Left lobe of liver (tissue), 2 donors: ENCODE measurements around the gene CLVS2. TPM values are rescaled to one million over a fixed set of nuclear protein-coding genes. Genes with fewer than 3 reads are reported as not detected.

Experiments used
- ATAC-seq: fragments of 200-7000 bp; cut with Tn5 transposase; one replicate; pipeline ENCODE4 v1.9.1; 2020; ENCODE audit warnings: mild to moderate bottlenecking, moderate library complexity
- DNase-seq: peaks from one replicate; pipeline ENCODE4 v3.0.0-alpha.2; 2020; ENCODE audit warnings: low spot score
- total RNA-seq: library from RNA; stranded (reverse); gene quantifications from one replicate; pipeline ENCODE4 v1.2.1, GENCODE V29; 2021
- donor health status: DM: no; HTN: no; CAD: no; lungs with moderate emphysema.
- donor health status: DM: no; HTN: yes; CAD: no.

CLVS2 gene
- total RNA-seq, 1 donor from 2014 or later, result not detected

DNA sequence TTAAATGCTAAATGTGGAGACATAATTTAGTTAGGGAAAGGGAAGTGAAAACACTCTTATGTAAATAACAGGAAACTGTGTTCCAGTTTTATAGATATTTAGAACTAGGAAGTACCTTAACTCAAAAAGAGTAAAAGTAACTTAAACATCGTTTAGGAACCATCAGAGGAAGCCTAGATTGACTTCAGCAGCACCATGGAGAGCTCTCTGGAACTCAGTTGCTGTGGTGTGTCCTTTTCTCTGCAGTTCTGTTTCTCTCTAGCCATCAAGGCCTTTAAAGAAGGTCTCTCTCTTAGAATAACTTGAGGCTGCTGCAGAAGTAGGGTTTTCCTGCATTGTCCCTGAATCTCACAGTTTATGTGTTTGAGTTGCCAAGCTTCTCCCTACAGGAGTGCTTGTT is 26.9 kb downstream of the CLVS2 start:
- ATAC-seq, result no peak
- DNase-seq, result no peak

DNA sequence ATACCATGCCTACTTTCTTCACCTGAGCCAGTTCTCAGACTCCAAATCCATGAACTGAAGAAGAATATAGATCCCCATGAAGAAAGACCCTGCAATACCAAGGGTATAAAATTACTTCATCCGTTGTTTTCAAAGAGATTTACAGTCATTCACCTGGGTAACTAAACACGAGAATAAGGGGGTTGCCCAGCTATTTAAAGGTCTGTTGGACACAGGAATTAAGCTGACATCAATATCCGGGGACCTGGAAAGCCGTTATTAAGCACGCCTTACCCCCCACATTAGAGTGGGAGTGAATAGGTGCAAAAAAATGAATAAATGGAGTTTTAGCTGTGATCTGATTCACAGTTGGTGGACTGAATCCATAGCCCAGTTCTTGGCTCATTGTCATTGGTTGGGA is 28.9 kb downstream of the CLVS2 start:
- DNase-seq (no peak), ATAC-seq (no peak)

DNA sequence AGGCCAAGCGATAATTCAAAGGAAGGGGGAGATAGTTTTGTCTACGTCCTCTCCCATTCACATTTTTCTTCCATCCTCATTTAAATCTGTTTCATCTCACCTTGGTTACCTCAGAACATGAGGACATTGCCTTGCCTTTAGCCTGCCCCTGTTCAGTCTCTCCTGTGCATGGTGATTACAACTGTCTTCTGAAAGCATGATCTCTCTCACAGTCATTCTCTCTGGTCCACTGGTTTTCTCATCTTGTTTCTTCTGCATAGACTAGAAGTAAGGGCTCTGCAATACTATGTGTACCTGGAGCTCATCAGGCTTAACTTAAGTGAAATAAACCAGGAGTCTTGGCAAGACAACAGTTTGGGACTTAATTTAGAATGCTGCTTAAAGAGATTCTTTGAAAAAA is 31.4 kb downstream of the CLVS2 start:
- ATAC-seq (no peak), DNase-seq (no peak)

DNA sequence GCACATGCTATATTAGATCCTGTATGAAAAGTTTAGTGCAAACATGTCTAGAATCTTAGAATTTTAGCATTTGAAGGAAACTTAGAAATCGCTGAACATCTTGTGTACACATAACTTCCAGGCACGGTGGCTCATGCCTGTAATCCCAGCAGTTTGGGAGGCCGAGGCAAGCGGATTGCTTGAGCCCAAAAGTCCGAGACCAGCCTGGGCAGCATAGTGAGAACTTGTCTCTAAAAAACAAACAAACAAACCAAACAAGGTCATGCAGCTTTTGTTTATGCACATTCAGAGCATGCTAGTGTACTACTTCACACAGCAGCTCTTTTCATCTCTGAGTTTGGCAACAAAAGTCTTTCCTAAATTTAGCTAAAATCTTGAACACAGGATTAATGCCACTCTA is 32.2 kb downstream of the CLVS2 start:
- ATAC-seq, result no peak
- no peak for DNase-seq

DNA sequence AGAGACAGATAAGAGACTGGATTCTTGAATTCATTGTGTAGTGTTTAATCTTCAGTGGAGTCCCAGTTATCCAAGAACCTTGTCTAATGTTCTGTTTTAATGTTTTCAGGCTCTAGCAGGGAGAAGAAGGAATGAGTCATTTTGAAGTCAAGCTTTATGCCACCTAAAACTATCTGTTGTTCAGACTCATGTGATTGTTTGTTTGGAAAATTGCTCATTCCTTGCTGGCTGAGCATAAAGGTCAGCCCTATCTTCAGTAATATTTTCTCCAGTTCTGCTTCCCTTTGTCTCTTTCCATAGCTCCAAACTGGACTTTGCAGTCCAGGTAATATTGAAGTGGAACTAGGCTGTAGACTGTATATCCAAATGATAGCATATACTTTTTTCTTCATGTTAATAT is 34.2 kb downstream of the CLVS2 start:
- DNase-seq, result no peak
- ATAC-seq, result no peak

DNA sequence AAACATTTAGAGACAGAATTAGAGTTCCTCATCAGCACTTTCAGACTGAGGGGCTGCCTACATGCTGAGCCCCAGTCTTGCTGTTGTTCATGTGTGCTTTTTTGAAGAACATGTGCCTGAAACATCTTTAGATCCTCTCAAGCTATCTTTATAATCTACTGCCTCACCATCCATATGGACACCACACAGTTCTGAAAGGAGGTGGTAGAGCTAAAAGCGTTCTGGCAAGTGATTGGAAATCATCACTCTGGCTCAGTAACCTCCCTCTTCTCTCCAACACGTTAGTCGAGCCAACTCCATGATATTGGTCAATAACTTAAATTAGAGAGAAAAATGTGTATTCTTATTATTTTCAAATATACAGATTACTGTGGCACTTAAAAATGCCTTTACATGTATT is 40.6 kb downstream of the CLVS2 start:
- no peak for DNase-seq
- no peak for ATAC-seq

DNA sequence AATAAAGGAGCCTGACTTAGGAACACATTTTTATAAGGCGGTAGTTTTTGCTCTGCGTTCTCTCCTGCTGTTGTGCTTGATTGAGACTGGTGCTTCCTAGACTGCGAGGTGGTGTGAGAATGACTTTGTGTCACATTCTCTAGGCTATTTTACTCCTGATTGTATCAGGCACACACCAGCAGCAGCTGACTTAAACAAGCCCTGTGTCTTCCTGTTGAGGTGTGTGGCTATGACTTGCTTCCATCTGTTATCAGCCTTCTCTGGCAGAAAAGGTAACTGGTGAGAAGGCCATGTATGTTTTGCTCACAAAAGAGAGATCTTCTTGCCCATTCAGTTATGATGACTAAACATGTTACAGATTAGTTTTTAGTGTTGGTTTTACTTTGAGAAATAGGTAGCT is 43.4 kb downstream of the CLVS2 start:
- DNase-seq (no peak), ATAC-seq (no peak)

DNA sequence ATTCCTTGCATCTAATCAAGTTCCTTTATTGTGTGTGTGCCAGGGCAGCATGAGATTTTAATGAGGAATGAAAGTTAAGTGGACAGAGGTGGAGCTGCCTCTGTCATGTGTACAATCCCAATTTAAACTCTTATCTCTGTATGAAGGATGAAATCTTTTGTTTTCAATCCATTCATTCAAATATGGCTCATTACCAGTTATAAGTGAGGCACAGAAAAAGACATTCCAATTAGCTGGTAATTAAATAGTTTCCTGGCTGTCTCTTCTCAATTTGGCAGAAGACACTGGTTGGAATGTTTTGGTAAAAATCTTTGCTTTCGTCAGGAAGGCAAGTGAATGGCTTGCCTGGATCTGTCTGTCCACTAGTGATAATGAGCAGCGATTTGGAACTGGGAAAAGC is 46.4 kb downstream of the CLVS2 start:
- DNase-seq, result no peak
- no peak for ATAC-seq

DNA sequence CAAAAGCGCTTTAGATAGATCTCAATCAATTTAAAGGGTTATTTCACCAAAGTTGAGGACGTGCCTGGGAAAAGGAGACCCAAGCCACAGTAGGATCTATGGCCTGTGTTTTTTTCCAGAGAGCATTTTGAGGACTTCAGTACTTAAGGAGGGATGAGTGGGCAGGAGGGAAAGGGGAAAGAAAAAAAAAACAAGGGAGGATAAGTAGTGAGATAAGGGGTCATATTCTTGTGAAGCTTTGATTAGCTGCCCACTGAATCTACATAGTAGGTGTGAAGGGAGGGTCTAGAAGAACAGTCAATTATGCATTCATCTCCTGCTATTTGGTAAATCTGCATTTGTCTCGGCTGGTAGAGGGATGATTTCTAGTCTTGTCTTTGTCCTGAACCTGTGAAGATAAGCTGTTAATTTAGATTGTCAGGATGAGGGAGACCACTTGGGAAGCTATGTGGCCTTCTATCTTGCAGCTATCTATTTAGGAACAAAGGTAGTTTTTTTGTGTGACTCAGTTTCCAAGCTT is 48.4 kb downstream of the CLVS2 start:
- DNase-seq (no peak), ATAC-seq (no peak)

DNA sequence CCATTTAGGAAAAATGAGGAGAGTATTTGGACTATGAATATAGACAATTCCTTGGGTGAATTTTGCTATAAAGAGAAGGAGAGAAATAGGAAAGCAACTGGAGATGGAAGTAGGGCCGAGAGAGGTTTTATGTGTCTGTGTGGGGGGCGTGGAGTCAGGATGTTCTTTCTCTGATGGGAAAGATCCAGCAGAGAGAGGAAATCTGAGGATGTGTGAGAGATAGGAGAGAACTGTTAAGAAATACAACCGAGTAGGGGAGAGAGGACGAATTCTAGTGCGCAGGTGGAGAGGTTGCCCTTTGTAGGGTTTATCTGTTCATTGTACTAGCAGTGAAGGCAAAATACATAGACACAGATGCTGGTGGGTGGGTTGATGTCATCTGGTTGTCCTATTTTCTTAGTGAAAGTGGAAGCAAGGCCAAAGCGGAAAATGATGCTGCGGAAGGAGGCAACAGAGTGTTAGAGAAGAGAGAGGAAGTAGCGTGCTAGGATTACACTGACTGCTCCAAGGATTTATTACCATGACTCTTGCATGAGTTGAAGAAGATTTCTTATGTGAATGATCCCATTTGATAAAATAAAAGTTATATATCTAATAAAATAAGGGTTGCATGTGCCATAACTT is 57.7 kb downstream of the CLVS2 start:
- ATAC-seq, result no peak

DNA sequence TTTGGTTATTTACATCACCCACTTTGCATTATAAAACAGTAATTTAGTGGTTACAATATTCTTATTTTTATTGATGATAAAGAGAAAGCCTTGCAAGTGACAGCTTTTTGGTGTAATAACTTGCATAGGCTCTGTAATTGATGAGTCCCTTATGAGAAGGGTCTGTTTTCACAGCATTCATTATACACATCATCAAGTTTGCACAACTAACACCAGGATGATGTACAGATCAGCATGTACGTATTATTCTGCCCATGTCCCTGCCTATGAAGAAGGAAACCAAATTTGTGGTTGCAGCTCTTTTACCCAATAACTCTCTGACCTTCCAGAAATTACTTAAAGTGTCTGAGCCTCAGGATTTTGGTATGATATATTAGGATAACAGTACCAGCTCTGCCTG is 59.2 kb downstream of the CLVS2 start:
- ATAC-seq (no peak), DNase-seq (no peak)

More for the DNA sequence above, 57.7 kb downstream of the CLVS2 start:
- no peak for DNase-seq

DNA sequence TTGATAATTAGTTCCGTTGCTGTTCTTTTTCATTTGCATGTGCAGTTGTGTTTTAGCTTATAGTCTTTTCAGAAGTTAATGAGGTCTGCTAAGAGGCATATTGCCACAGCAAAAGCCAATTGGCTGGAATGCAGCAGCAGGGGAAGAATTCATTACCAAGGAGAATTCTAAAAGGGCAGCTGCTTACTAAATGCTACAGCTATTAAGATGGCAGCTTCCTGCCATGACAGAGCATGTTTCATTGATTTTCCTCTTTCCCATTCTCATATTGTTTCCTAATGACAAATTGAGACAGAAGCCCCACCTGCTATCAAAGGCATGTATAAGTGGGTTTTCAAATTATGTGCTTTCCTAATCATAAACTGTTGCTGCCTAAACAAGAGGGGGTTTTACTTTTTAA is 66.6 kb downstream of the CLVS2 start:
- no peak for ATAC-seq
- DNase-seq, result no peak

DNA sequence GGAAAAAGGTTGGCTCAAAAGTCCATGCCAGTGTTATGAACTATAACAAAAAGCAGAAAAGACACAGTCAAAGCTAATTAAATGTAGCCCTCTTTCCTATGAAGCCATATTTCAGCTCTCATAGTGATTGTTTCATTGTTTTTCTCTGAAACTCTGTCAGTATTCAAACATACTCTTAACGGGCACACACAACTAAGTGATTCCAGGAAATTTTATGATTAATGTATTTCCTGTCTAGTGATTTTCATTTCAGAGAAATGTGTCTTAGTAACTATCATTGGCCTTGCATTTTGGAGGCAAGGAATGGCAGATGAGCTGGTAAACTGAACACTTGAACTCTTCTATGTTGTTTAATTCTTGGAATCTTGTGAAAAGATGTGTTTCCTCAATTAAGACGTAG is 68.0 kb downstream of the CLVS2 start:
- ATAC-seq, result no peak
- DNase-seq, result no peak

DNA sequence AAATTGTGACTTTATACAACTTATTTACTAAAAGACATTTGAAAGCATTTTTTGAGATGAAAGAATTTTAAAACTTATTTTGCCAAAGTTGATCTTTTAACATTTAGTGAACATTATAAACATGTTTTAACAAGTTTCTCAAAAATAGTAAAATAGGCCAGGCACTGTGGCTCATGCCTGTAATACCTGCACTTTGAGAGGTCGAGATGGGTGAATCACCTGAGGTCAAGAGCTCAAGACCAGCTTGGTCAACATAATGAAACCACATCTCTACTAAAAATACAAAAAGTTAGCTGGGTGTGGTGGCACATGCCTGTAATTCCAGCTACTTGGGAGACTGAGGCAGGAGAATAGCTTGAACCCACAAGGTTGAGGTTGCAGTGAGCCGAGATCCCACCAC is 78.6 kb downstream of the CLVS2 start:
- DNase-seq, result no peak
- no peak for ATAC-seq

DNA sequence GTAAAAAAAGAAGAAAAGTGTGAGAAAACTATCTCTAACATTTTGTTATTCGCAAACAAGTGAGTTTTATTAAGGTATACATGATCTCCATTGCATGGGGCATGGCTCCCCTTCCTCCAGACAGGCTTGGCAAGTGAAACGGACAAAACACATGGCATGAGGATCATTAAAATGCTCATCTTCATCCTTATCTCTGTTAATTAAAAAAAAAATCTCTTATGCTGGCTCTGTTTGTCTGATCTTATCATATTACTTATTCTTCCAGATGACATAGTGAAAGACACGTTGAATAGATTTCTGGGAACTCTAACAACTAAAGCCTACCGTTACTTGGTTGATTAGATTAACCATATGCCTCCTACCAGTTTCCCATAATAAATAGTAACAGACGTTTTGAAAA is 89.4 kb downstream of the CLVS2 start:
- ATAC-seq, result no peak
- no peak for DNase-seq

DNA sequence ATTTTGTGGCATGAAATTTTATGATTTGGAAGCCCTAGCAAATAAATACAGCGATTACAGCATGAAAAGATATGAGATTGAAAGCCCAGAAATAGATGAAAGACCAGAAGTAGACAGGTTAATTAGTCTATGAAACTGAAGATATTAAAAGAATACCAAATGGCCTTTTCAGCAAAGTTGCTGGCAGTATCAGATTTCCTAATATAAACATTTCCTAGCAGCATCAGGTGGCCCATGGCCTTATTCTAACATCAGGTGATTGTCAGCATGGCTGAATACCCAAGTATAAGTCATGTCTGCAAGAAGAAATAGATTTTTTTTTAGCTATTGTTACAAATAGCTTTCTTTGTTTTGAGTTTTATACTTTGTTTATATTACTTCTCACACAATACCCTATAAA is 93.2 kb downstream of the CLVS2 start:
- DNase-seq (no peak), ATAC-seq (no peak)

DNA sequence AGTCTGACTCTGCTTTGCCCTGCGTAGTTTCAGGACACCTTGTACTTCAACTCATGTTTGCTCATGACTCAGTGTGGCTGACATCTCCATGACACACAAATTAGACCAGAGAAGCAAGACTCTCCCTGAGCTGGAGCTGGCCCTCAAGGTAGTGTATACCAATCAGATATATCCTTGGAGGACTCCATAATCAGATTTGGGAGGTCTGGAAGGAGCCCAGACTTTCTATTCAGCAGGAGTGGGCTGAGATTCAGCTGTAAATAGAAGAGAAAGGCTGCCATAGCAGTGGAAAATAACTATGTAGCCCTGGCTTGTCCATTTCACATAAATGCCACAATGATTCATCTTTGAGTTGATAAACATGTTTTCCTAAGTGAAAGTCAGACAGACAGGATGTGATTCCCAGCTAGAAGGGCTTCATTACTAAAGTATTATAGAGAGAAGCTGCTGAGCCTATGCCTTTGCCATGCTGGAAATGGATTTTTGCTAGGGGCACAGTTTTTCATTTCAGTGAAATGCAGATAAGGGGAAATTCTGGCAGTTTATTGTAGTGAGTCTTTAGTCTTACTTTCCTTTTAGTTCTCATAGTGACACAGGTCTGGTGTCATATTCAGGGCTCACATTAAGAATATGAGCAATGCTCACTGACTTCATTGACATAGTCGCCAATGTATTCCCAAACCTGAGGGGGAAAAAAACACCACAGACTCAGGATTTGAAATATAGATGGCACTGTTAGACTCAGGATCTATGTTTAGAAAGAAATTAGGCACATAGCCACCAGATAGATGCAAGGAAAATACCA is 95.3 kb downstream of the CLVS2 start:
- DNase-seq, result no peak
- ATAC-seq, result no peak

DNA sequence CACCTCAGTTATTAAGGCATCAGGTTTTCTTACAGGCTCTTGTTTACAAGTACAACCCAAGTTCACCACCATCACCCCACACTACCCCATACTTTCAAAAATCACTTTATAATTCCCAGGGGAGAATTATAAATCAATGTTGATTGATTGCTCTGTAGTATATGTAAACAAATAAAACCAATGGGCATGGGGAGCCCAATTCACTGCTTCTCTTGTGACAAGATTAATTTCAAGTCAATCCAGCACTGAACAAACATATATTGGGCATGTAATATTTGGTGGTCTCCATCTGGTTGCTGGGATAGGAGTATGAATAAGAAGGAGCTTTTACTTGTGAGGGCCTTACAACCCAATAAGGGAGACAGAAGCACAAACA is 95.8 kb downstream of the CLVS2 start:
- ATAC-seq, result no peak
- DNase-seq, result no peak

DNA sequence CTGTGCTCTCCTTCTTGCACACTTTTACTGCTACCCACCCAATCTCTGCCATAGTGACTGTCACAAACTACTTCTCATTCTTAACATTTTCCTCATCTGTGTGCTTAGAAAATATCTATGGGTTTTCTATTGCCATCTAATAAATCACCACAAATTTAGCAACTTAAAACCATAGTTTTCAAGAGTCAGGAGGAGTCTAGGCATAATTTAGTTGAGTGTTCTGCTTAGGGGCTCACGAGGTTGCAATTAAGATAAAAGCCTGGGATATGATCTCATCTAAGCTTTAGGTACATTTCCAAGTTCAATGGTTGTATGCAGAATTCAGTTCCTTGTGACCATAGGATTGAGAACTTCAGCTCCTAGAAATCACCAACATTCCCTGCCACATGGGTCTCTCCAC is 98.8 kb downstream of the CLVS2 start:
- no peak for DNase-seq
- ATAC-seq, result no peak

DNA sequence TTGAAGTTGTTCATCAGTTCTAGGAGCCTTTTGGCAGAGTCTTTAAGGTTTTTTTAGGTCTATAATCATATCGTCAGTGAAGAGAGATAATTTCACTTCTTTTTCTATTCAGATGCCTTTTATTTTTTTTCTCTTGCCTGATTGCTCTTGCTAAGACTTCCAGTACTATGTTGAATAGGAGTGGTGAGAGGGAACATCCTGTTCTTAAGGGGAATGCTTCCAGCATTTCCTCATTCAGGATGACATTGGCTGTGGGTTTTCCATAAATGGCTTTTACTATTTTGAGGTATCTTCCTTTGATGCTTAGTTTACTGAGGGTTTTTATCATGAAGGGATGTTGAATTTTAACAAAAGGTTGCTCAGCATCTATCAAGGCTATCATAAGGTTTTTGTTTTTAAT is 109.5 kb downstream of the CLVS2 start:
- ATAC-seq (no peak), DNase-seq (no peak)

DNA sequence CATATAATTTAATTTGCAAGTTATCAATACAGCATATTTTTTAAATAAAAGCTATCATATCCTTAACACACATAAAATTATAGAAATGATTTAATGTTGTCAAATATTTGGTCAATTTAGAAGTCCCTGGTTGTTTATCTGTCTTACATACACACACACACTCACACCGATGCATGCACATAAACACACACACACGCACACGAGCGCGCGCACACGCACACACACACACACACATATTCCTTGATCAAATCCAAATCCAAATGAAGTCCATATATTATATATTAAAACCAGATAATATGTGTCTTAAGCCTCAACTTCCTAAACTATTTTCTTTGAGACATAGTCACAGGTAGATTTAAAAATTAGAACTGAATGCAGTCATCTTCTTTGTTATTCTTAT is 120.3 kb downstream of the CLVS2 start:
- DNase-seq (no peak), ATAC-seq (no peak)

DNA sequence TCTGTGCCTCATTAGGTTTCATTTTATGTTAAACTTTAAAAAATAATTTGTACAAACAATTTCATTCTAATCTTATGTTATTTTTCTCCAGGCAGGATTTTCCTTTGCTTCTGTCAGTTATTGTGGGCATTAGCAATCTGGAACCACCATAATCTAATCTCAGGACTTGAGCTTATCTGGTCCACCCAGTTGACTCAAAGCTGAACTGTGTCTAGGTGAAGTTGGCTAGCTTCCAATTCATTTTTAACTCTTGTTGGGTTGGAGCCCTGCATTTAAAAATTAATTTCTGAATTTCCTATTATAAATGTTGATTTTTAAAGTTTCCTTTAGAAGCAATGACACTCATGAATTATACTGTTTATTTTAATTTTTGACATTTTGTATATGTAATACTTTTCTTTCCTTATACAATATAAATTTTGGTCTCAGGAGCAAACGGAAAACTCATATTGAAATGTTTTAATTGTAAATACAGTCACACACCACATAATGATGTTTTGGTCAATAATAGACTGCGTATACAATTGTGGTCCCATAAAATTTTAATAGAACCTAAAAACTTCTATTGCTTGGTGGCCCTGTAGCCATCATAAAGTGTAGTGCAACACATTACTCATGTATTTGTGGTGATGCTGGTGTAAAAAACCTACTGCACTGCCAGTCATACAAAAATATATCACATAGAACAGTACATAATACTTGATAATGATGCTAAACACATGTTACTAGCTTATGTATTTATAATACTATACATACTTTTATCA is 121.3 kb downstream of the CLVS2 start:
- DNase-seq (no peak), ATAC-seq (no peak)
